ENCODE results near the gene SDCBP2.

SDCBP2 gene

GRCh38 chr20:1278993-1279392, 49.9 kb downstream of the SDCBP2 start:
- H3K4me3 ChIP-seq (ENCODE audit: low read depth, low read length) = no peak overlapping the region

- no peak overlapping the region for H3K4me3 ChIP-seq (ENCODE audit: low read depth, low read length)
Measured at GRCh38 chr20:1277529-1278322, 51.2 kb downstream of the SDCBP2 start.

GRCh38 chr20:1275919-1276318, 53.0 kb downstream of the SDCBP2 start:
- H3K4me3 ChIP-seq (ENCODE audit: low read depth, low read length) = no peak overlapping the region

- H3K4me3 ChIP-seq (ENCODE audit: low read depth, low read length) = no peak overlapping the region
Measured at GRCh38 chr20:1274485-1275311, 54.2 kb downstream of the SDCBP2 start.

GRCh38 chr20:1273366-1273765, 55.6 kb downstream of the SDCBP2 start:
- H3K4me3 ChIP-seq (ENCODE audit: low read depth, low read length) = no peak overlapping the region

- no peak overlapping the region for H3K4me3 ChIP-seq (ENCODE audit: low read depth, low read length)
Measured at GRCh38 chr20:1272368-1273100, 56.4 kb downstream of the SDCBP2 start.

- H3K4me3 ChIP-seq (ENCODE audit: low read depth, low read length) = no peak overlapping the region
Measured at GRCh38 chr20:1269850-1270249, 59.1 kb downstream of the SDCBP2 start.

GRCh38 chr20:1269235-1269634, 59.7 kb downstream of the SDCBP2 start:
- H3K4me3 ChIP-seq (ENCODE audit: low read depth, low read length) = no peak overlapping the region

- no peak overlapping the region for H3K4me3 ChIP-seq (ENCODE audit: low read depth, low read length)
Measured at GRCh38 chr20:1267809-1268374, 61.0 kb downstream of the SDCBP2 start.

GRCh38 chr20:1267161-1267560, 61.8 kb downstream of the SDCBP2 start:
- no peak overlapping the region for H3K4me3 ChIP-seq (ENCODE audit: low read depth, low read length)

- peak within 1 kb of the TSS; percentile 56 for H3K4me3 ChIP-seq (ENCODE audit: low read depth, low read length)
Measured at GRCh38 chr20:1266167-1266973, 62.6 kb downstream of the SDCBP2 start, which contains the start of gene SNPH. Gene SNPH, plus strand, starts transcription at chr20:1266294. Its CDS starts 29,946 bp downstream, at chr20:1296240.

GRCh38 chr20:1265916-1266166, 63.1 kb downstream of the SDCBP2 start:
- H3K4me3 ChIP-seq (ENCODE audit: low read depth, low read length) = peak overlapping the region; percentile 56

GRCh38 chr20:1265226-1265915, 63.6 kb downstream of the SDCBP2 start:
- H3K4me3 ChIP-seq (ENCODE audit: low read depth, low read length) = peak overlapping the region; percentile 56

GRCh38 chr20:1264727-1265126, 64.2 kb downstream of the SDCBP2 start:
- no peak overlapping the region for H3K4me3 ChIP-seq (ENCODE audit: low read depth, low read length)

- no peak overlapping the region for H3K4me3 ChIP-seq (ENCODE audit: low read depth, low read length)
Measured at GRCh38 chr20:1263853-1264252, 65.1 kb downstream of the SDCBP2 start.
